Heart right ventricle (tissue), 16 donors: ENCODE measurements around the gene NRXN3. TPM values are rescaled to one million over a fixed set of nuclear protein-coding genes. Genes with fewer than 3 reads are reported as not detected.

Experiments used
- ATAC-seq, 8 donors: fragments of 200-7000 bp; cut with Tn5 transposase; one replicate each; pipeline ENCODE4 v1.9.1; 2020; ENCODE audit warnings: mild to moderate bottlenecking in 8 of 8, moderate library complexity in 8 of 8, moderate number of reproducible peaks in 1 of 8
- DNase-seq, 2 donors: peaks; one replicate each; pipeline ENCODE4 v3.0.0-alpha.2; 2020
- H3K27ac ChIP-seq, 10 donors: fragments of 200-600 bp; sonication (generic) in 2 of 10; one replicate each; pipeline versions ENCODE4 v1.5.0 to v1.8.0; 2020 to 2022; ENCODE audit warnings: mild to moderate bottlenecking in 3 of 10
- H3K27me3 ChIP-seq, 7 donors: fragments of 200-600 bp; one replicate each; pipeline ENCODE4 v1.8.0; 2021 to 2022; ENCODE audit warnings: mild to moderate bottlenecking in 2 of 7
- H3K36me3 ChIP-seq, 9 donors: fragments of 200-600 bp; sonication (generic) in 1 of 9; one replicate each; pipeline versions ENCODE4 v1.5.0 to v1.8.0; 2020 to 2022; ENCODE audit warnings: mild to moderate bottlenecking in 2 of 9
- H3K4me1 ChIP-seq, 9 donors: fragments of 200-600 bp; sonication (generic) in 1 of 9; one replicate each; pipeline versions ENCODE4 v1.5.0 to v1.8.0; 2020 to 2022; ENCODE audit warnings: mild to moderate bottlenecking in 4 of 9
- H3K4me3 ChIP-seq, 10 donors: fragments of 200-600 bp; sonication (generic) in 2 of 10; one replicate each; pipeline versions ENCODE4 v1.5.0 to v1.8.0; 2020 to 2022; ENCODE audit warnings: mild to moderate bottlenecking in 7 of 10, moderate library complexity in 2 of 10
- H3K9me3 ChIP-seq, 11 donors: fragments of 200-600 bp in 10 of 11; sonication (generic) in 2 of 11; one replicate each; pipeline versions ENCODE4 v1.5.0 to v1.8.0; 2013 to 2022; ENCODE audit warnings: mild to moderate bottlenecking in 2 of 11, control low read depth in 1 of 11, moderate library complexity in 1 of 11
- WGBS, 2 donors: extraction: QIAGEN DNeasy Blood & Tissue Kit; methylation state at CpG; one replicate each; pipeline ENCODE4 v1.1.7; 2013; ENCODE audit warnings: inconsistent platforms in 1 of 2; 5-methylcytosine and 5-hydroxymethylcytosine counted together
- intact Hi-C, 10 donors: fragments of 100-400 bp; cut with DNase I; formaldehyde crosslinking; loops; one replicate each; pipeline versions ENCODE4 v1.11.1 to v1.14.2; 2022
- polyA plus RNA-seq, 2 donors: library from polyadenylated mRNA; stranded (reverse); fragments of 200-250 nt; gene quantifications; one replicate each; pipeline ENCODE4 v1.2.3, GENCODE V29; 2013
- total RNA-seq, 10 donors: library from RNA; stranded (reverse); fragmentation: NEBNext Ultra II Directional in 3 of 10; extraction: Animal tissue kit (Norgen Biotek cat#: 25700) in 3 of 10; gene quantifications; one replicate each; pipeline versions ENCODE4 v1.2.1 to v1.2.4, GENCODE V29; 2021 to 2023
- TF ChIP-seq, protein P1 (sequence below), 9 donors: fragments of 200-600 bp; sonication (generic) in 2 of 9; IDR thresholded peaks; one replicate each; pipeline versions ENCODE4 v1.5.0 to v1.8.0; 2021 to 2022; ENCODE audit warnings: antibody characterized with exemption in 9 of 9, mild to moderate bottlenecking in 5 of 9, moderate library complexity in 1 of 9
- donor health status: Arrhythmogenic right ventricular cardiomyopathy.
- donor health status: ischemic (EF 13 %, LVEDD 7.1; RV severe dilation, severe dysfunction).
- donor health status: healthy with polysubstance abuse.
- donor health status: DM: no; HTN: yes; CAD: no.
- donor health status: DM: no; HTN: no; CAD: no.
- donor health status: ischemic (EF 25% LVEDD 6.9; RV normal size, moderate dysfunction).
- donor health status: ischemic (EF 25% LVEDD 5.7; RV mildly dilated, moderate dysfunction).
- donor health status: healthy.
- donor health status: DM: yes; HTN: yes; CAD: no.
- donor health status: Ischemic cardiomyopathy.
- donor health status: ischemic (EF 35%, LVEDD 5.7; RV mildly dilated, moderate dysfunction).
- donor health status: nonischemic (EF 11% LVEDD 7.7; RV severe dilation, severe dysfunction).
- donor health status: DM: yes; HTN: yes; CAD: no.
- donor health status: PGD.
- donor health status: ischemic (EF 29% LVEDD 5.4; RV normal size, mild dysfunction).
- donor health status: nonischemic (EF 23%, LVEDD 6.1; RV moderate dilation, normal function).

Gene NRXN3
- total and polyA plus RNA-seq, 12 donors = 0.23 to 1.8 (median 0.87) TPM

- TF ChIP-seq, protein P1, sequence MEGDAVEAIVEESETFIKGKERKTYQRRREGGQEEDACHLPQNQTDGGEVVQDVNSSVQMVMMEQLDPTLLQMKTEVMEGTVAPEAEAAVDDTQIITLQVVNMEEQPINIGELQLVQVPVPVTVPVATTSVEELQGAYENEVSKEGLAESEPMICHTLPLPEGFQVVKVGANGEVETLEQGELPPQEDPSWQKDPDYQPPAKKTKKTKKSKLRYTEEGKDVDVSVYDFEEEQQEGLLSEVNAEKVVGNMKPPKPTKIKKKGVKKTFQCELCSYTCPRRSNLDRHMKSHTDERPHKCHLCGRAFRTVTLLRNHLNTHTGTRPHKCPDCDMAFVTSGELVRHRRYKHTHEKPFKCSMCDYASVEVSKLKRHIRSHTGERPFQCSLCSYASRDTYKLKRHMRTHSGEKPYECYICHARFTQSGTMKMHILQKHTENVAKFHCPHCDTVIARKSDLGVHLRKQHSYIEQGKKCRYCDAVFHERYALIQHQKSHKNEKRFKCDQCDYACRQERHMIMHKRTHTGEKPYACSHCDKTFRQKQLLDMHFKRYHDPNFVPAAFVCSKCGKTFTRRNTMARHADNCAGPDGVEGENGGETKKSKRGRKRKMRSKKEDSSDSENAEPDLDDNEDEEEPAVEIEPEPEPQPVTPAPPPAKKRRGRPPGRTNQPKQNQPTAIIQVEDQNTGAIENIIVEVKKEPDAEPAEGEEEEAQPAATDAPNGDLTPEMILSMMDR (IDR thresholded peaks at IDR 0.05) = no peak
- H3K9me3 ChIP-seq = no peaks in the 10 kb centered on the region
- H3K27me3 ChIP-seq = no peaks in the 10 kb centered on the region
- intact Hi-C loops = no loop called here
- H3K27ac ChIP-seq = no peak overlapping the region
- no peaks in the 10 kb centered on the region for H3K36me3 ChIP-seq
- ATAC-seq (no peak), DNase-seq (no peak)
- H3K4me3 ChIP-seq = no peak overlapping the region
- WGBS, 2 donors = 8 to 28% methylated on average over 2 of the region's 2 CpGs
- H3K4me1 ChIP-seq = no peaks in the 10 kb centered on the region
Observed at GRCh38 chr14:79111987-79112501, 941.9 kb downstream of the NRXN3 start.

DNA sequence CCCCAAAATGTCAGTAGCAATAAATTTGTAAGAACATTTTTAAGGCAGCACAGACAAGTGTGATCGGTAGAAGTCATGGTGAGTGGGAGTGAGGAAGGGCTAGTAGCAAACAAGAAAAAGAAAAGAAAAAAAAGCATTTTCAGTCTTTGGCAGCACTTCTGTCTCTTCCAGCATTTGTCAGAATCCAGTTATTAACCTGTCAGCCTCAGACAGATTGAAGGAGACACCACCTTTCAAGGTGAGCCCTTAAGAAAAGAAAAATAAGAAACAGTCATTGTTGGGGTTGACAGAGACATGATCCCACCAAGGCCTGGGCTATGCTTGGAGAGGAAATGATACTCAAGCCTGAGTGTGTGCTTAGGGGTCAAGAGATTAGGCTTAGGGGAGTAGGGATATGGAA is 947.4 kb downstream of the NRXN3 start:
- Histone ChIP-seq H3K36me3 (no peaks in the 10 kb centered on the region), H3K27me3 (no peaks in the 10 kb centered on the region), H3K9me3 (no peaks in the 10 kb centered on the region), H3K27ac (no peak overlapping the region), H3K4me1 (no peaks in the 10 kb centered on the region), H3K4me3 (no peak overlapping the region)
- WGBS, 2 donors = 78 to 81% methylated on average over 1 of the region's 1 CpG
- intact Hi-C loops = no loop called here
- TF ChIP-seq, protein P1 (IDR thresholded peaks at IDR 0.05) = no peak
- ATAC-seq (no peak), DNase-seq (no peak)

DNA sequence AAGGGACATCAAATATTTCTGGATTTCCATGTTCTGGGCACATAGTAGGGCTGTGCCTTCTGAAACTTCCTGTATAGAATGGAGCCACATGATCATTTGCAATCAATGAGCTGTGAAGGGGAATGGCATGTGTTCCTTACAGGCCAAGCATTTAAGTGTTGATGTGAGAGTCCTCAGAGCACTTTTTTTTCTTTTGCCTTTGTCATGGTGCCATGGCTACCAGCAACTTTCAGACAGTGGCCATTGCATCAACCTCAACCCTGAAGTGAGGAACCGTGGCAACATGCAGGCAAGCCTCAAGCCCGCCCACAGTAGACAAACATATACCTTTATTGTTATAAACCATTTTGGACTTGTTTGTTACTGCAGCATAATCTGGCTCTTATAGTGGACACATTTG is 948.1 kb downstream of the NRXN3 start:
- intact Hi-C loops = no loop called here
- no peaks in the 10 kb centered on the region for H3K36me3 ChIP-seq
- H3K27me3 ChIP-seq = no peaks in the 10 kb centered on the region
- H3K4me3 ChIP-seq = no peak overlapping the region
- DNase-seq = no peak
- TF ChIP-seq, protein P1 (IDR thresholded peaks at IDR 0.05) = no peak
- 82 to 85% methylated on average over 2 of the region's 2 CpGs for WGBS, 2 donors
- no peak overlapping the region for H3K27ac ChIP-seq
- ATAC-seq = no peak
- no peaks in the 10 kb centered on the region for H3K4me1 ChIP-seq
- H3K9me3 ChIP-seq = no peaks in the 10 kb centered on the region

- Histone ChIP-seq H3K4me3 (no peak overlapping the region), H3K27ac (no peak overlapping the region), H3K27me3 (no peaks in the 10 kb centered on the region), H3K4me1 (no peaks in the 10 kb centered on the region), H3K9me3 (peaks cover 0 to 15% (median 0%) of the 10 kb centered on the region in 11 donors), H3K36me3 (no peaks in the 10 kb centered on the region)
- WGBS, 2 donors = 59% methylated on average over 3 of the region's 3 CpGs
- intact Hi-C loops = no loop called here
- no peak for DNase-seq
- no peak for ATAC-seq
- TF ChIP-seq, protein P1 (IDR thresholded peaks at IDR 0.05) = no peak
Observed at GRCh38 chr14:79134361-79134760, 964.2 kb downstream of the NRXN3 start.
